ENCODE measurements around the gene CYP2W1.

The CYP2W1 gene

GRCh38 chr7:986766-987751 lies 4.1 kb downstream of the CYP2W1 start:
- TF ChIP-seq, protein P1, sequence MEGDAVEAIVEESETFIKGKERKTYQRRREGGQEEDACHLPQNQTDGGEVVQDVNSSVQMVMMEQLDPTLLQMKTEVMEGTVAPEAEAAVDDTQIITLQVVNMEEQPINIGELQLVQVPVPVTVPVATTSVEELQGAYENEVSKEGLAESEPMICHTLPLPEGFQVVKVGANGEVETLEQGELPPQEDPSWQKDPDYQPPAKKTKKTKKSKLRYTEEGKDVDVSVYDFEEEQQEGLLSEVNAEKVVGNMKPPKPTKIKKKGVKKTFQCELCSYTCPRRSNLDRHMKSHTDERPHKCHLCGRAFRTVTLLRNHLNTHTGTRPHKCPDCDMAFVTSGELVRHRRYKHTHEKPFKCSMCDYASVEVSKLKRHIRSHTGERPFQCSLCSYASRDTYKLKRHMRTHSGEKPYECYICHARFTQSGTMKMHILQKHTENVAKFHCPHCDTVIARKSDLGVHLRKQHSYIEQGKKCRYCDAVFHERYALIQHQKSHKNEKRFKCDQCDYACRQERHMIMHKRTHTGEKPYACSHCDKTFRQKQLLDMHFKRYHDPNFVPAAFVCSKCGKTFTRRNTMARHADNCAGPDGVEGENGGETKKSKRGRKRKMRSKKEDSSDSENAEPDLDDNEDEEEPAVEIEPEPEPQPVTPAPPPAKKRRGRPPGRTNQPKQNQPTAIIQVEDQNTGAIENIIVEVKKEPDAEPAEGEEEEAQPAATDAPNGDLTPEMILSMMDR (IDR thresholded peaks at IDR 0.05; ENCODE audit: low read depth, low read length): no peak
- H3K4me3 ChIP-seq (replicated peaks in 1 of 2; ENCODE audit: low read depth in 2 of 2, low read length in 2 of 2): no peak overlapping the region
- no peak for DNase-seq (ENCODE audit: low read depth in 2 of 2)

GRCh38 chr7:987909-988308 lies 4.9 kb downstream of the CYP2W1 start:
- no peak overlapping the region for H3K4me3 ChIP-seq (replicated peaks in 1 of 2; ENCODE audit: low read depth in 2 of 2, low read length in 2 of 2)
- TF ChIP-seq, protein P1 (IDR thresholded peaks at IDR 0.05; ENCODE audit: low read depth, low read length): no peak
- DNase-seq (ENCODE audit: low read depth in 2 of 2): no peak

DNA sequence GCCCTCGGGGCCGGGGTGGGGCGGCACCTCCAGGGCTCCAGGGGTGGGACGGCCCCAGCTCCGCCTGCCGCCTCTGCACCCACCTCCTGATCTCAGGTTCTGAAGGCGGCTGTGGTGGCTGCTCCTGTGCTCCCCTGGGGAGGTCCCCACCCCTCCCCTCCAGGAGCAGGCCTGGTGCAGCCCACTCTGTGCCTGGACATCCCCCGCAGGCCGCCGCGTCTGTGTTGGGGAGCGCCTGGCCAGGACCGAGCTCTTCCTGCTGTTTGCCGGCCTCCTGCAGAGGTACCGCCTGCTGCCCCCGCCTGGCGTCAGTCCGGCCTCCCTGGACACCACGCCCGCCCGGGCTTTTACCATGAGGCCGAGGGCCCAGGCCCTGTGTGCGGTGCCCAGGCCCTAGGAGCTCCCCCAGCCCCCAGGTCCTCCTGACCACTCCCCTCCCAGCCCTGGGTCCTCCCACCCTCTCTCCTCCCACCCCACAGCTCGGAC lies 5.5 kb downstream of the CYP2W1 start:
- peak; percentile 26 to 52 for DNase-seq (ENCODE audit: low read depth in 2 of 2)
- peak overlapping the region in 1 of 2 donors; percentile 2 for H3K4me3 ChIP-seq (replicated peaks in 1 of 2; ENCODE audit: low read depth in 2 of 2, low read length in 2 of 2)
- TF ChIP-seq, protein P1 (IDR thresholded peaks at IDR 0.05; ENCODE audit: low read depth, low read length): no peak

- peak in 1 of 2 donors; percentile 15 for DNase-seq (ENCODE audit: low read depth in 2 of 2)
- H3K4me3 ChIP-seq (replicated peaks in 1 of 2; ENCODE audit: low read depth in 2 of 2, low read length in 2 of 2): no peak overlapping the region
- TF ChIP-seq, protein P1 (IDR thresholded peaks at IDR 0.05; ENCODE audit: low read depth, low read length): no peak
Measured at GRCh38 chr7:988963-989529, 6.1 kb downstream of the CYP2W1 start.

- no peak overlapping the region for H3K4me3 ChIP-seq (replicated peaks in 1 of 2; ENCODE audit: low read depth in 2 of 2, low read length in 2 of 2)
- TF ChIP-seq, protein P1 (IDR thresholded peaks at IDR 0.05; ENCODE audit: low read depth, low read length): no peak
- no peak for DNase-seq (ENCODE audit: low read depth in 2 of 2)
Measured at GRCh38 chr7:990352-990932, 7.5 kb downstream of the CYP2W1 start.

GRCh38 chr7:990933-991728 lies 8.2 kb downstream of the CYP2W1 start:
- TF ChIP-seq, protein P1 (IDR thresholded peaks at IDR 0.05; ENCODE audit: low read depth, low read length): no peak
- no peak overlapping the region for H3K4me3 ChIP-seq (replicated peaks in 1 of 2; ENCODE audit: low read depth in 2 of 2, low read length in 2 of 2)
- no peak for DNase-seq (ENCODE audit: low read depth in 2 of 2)

Measured in cardiac fibroblast (primary cell).